Measurements from ENCODE around the gene DSCAM. TPM values are rescaled to one million over a fixed set of nuclear protein-coding genes. Genes with fewer than 3 reads are reported as not detected.
"Not testable (repeated sequence)": the region's sequence is repeated elsewhere in the genome, so short reads cannot be mapped to it uniquely, and the experiment has no call there.

DSCAM gene
- total RNA-seq, 1 donor from 2014 or later = 0.06 TPM

DNA sequence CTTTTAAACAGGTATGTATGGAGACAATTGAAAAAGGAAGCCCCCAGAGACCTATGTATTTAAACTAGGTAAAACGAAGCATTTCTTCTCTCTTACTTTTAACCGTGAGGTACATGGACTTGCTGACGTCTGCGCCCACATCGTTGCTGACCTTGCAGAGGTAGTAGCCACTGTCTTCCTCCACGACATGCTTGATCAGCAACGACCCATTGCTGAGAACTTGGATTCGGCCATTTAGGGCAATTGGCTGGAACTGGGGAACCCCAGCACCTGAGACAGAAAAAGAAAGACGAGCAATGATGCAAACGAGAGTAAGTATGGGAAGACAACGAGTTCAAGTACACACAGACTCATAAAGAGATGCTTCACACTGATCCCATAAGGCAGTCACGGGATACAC lies 571.0 kb downstream of the DSCAM start:
- no peak for DNase-seq
- no peak for ATAC-seq
- Histone ChIP-seq H3K4me1 (no peaks in the 10 kb centered on the region), H3K27me3 (ENCODE audit: low read depth) (no peaks in the 10 kb centered on the region), H3K9me3 (no peaks in the 10 kb centered on the region), H3K27ac (no peak overlapping the region), H3K4me3 (no peak overlapping the region), H3K36me3 (no peaks in the 10 kb centered on the region)
- intact Hi-C loops (cut with DNase I) = no loop called here
- TF ChIP-seq CTCF (IDR thresholded peaks at IDR 0.05) = no peak

DNA sequence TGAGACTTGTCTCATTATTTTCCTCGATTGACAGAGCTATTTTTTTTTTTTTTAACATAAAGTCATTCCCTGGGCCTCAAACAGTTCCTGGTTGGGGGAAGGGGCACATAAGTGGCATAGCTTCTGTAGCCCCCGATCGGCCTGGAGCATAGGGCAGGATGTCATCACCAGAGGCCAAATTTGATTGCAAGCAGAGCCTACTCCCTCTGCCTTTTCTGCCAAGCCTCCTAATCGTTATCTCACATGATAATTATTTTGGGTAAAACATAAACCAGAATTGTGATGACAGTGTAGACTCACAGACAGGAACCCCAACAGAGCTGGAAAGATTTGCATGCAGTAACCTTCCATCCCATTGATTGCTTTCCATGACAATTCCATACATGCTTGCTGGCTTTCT lies 574.9 kb downstream of the DSCAM start:
- H3K4me3 ChIP-seq = no peak overlapping the region
- H3K9me3 ChIP-seq = no peaks in the 10 kb centered on the region
- ATAC-seq (no peak), DNase-seq (no peak)
- intact Hi-C loops (cut with DNase I) = no loop called here
- no peaks in the 10 kb centered on the region for H3K36me3 ChIP-seq
- TF ChIP-seq CTCF (IDR thresholded peaks at IDR 0.05) = no peak
- no peaks in the 10 kb centered on the region for H3K27me3 ChIP-seq (ENCODE audit: low read depth)
- no peak overlapping the region for H3K27ac ChIP-seq
- no peaks in the 10 kb centered on the region for H3K4me1 ChIP-seq

DNA sequence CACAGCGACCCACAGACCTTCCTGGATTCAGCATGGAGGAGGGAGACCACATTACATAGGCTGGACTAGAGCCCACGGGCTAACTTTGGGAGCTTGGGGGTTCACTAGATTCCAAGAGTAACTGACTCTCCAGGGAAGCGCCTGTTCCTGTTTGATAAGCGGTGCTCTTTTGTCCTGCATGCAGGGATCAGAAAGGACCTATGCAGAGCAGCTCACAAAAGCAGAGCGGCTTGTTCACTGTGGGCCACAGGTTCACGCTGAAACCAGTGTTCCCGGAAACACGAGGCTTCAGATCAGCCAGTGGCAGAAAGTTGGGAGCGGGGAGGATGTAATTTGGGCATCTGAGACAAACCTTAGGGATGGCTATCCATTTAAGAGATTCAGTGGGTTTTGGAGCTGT lies 575.8 kb downstream of the DSCAM start:
- intact Hi-C loops (cut with DNase I) = no loop called here
- TF ChIP-seq CTCF (IDR thresholded peaks at IDR 0.05) = no peak
- no peak overlapping the region for H3K4me3 ChIP-seq
- no peaks in the 10 kb centered on the region for H3K27me3 ChIP-seq (ENCODE audit: low read depth)
- no peak for DNase-seq
- no peaks in the 10 kb centered on the region for H3K4me1 ChIP-seq
- no peaks in the 10 kb centered on the region for H3K9me3 ChIP-seq
- no peaks in the 10 kb centered on the region for H3K36me3 ChIP-seq
- no peak for ATAC-seq
- no peak overlapping the region for H3K27ac ChIP-seq

DNA sequence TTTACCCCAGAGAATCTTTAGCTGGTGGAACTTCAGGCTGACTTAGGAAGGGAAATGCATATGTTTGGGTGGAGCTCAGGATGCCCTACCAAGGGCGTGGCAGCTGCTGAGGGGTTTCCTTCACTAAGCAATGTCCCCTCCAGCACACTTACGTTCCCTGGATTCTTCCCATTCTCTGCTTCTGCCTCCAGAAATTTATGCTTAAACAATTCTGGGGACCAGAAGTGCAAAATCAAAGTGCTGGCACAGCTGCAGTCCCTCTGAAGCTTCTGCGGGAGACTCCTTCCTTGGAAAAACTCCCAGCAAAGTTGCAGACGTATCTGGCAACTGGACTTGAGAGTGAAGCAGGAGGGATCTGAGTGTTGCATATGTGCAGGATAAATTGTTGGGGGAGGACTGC lies 576.9 kb downstream of the DSCAM start:
- H3K4me1 ChIP-seq = no peaks in the 10 kb centered on the region
- no peak overlapping the region for H3K4me3 ChIP-seq
- no peaks in the 10 kb centered on the region for H3K27me3 ChIP-seq (ENCODE audit: low read depth)
- ATAC-seq = no peak
- DNase-seq = no peak
- H3K36me3 ChIP-seq = no peaks in the 10 kb centered on the region
- intact Hi-C loops (cut with DNase I) = no loop called here
- no peak for TF ChIP-seq CTCF (IDR thresholded peaks at IDR 0.05)
- no peak overlapping the region for H3K27ac ChIP-seq
- H3K9me3 ChIP-seq = no peaks in the 10 kb centered on the region

DNA sequence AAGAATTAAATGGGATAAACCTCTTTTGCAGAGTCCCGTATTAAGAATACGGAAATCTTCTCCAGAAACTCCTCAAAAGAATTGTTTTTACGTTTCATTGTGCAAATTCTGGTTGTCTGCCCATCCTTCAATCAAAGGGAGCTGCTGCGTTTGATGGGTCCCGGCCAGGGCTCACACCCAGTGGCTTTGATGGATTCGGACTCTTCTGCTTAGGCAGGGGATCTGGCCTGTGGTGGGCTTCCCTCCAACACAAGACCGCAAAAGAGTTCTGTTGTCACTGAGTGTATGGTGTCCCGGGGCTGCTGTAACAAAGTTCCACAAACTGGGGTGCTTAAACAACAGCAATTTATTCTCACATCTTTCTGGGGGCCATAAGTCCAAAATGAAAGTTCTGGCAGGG lies 577.7 kb downstream of the DSCAM start:
- ATAC-seq = no peak
- H3K4me3 ChIP-seq = no peak overlapping the region
- no peaks in the 10 kb centered on the region for H3K4me1 ChIP-seq
- no peaks in the 10 kb centered on the region for H3K9me3 ChIP-seq
- intact Hi-C loops (cut with DNase I) = no loop called here
- H3K36me3 ChIP-seq = no peaks in the 10 kb centered on the region
- DNase-seq = no peak
- no peak for TF ChIP-seq CTCF (IDR thresholded peaks at IDR 0.05)
- H3K27ac ChIP-seq = no peak overlapping the region
- no peaks in the 10 kb centered on the region for H3K27me3 ChIP-seq (ENCODE audit: low read depth)

DNA sequence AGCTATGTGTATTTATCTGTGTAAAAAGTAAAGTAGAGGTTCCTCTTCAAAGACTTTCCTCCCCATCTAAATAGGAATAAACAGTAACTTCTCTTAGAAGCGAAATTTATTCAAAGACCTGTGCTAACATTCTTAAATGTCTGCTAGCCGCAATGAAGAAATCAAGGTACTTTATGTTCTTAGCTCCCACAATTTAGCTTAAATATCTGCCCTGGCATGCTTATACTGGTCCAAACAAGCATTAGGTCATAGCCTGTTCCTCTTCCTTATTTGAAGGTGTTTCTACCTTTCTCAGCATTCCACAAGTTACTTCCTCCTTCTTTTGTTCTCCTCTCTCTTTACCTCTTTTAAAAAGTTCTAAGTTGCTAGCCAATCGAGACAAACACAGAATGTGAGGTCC lies 588.5 kb downstream of the DSCAM start:
- intact Hi-C loops (cut with DNase I); H3K27ac ChIP-seq; DNase-seq: not testable (repeated sequence)

More for the DNA sequence above, 588.5 kb downstream of the DSCAM start:
- not testable (repeated sequence) for H3K9me3 ChIP-seq; H3K4me1 ChIP-seq; H3K36me3 ChIP-seq; ATAC-seq; H3K27me3 ChIP-seq (ENCODE audit: low read depth); H3K4me3 ChIP-seq

Data from lower lobe of right lung (tissue), 2 donors.